GM04504 (cell line): ENCODE results near the gene ZSCAN2.
"Not testable (repeated sequence)": the region's sequence is repeated elsewhere in the genome, so short reads cannot be mapped to it uniquely, and the experiment has no call there.

Source experiments
- DNase-seq: peaks from one replicate; pipeline ENCODE4 v3.0.0-alpha.2; 2012; ENCODE audit warnings: low read depth

ZSCAN2 gene

GRCh38 chr15:84600687-84601554, at the start of gene ZSCAN2:
TSS of gene ZSCAN2 (plus strand) at chr15:84601009. CDS start at chr15:84603928, 2,919 bp downstream.
- DNase-seq = peak; percentile 87

GRCh38 chr15:84551624-84552023, 49.2 kb upstream of the ZSCAN2 start:
- not testable (repeated sequence) for DNase-seq

- DNase-seq = no peak
Observed at GRCh38 chr15:84552896-84553295, 47.9 kb upstream of the ZSCAN2 start.

- DNase-seq = not testable (repeated sequence)
Observed at GRCh38 chr15:84556690-84557089, 44.1 kb upstream of the ZSCAN2 start.

- DNase-seq = not testable (repeated sequence)
Observed at GRCh38 chr15:84568021-84568420, 32.8 kb upstream of the ZSCAN2 start.

GRCh38 chr15:84570164-84570735, 30.6 kb upstream of the ZSCAN2 start:
- no peak for DNase-seq

GRCh38 chr15:84572231-84572630, 28.6 kb upstream of the ZSCAN2 start:
- no peak for DNase-seq

GRCh38 chr15:84575493-84575892, 25.3 kb upstream of the ZSCAN2 start:
- DNase-seq = no peak

- not testable (repeated sequence) for DNase-seq
Observed at GRCh38 chr15:84577891-84578290, 22.9 kb upstream of the ZSCAN2 start.

GRCh38 chr15:84579261-84579721, 21.5 kb upstream of the ZSCAN2 start:
- not testable (repeated sequence) for DNase-seq

GRCh38 chr15:84581676-84582428, 19.0 kb upstream of the ZSCAN2 start:
- not testable (repeated sequence) for DNase-seq

GRCh38 chr15:84582583-84583157, 18.1 kb upstream of the ZSCAN2 start:
- DNase-seq = no peak

- DNase-seq = not testable (repeated sequence)
Observed at GRCh38 chr15:84583921-84584320, 16.9 kb upstream of the ZSCAN2 start.

GRCh38 chr15:84586696-84587095, 14.1 kb upstream of the ZSCAN2 start:
- no peak for DNase-seq

GRCh38 chr15:84588053-84588874, 12.5 kb upstream of the ZSCAN2 start:
- peak; percentile 40 for DNase-seq

GRCh38 chr15:84590406-84590805, 10.4 kb upstream of the ZSCAN2 start:
- no peak for DNase-seq

GRCh38 chr15:84591815-84592214, 9.0 kb upstream of the ZSCAN2 start:
- DNase-seq = no peak

GRCh38 chr15:84594617-84595290, 6.1 kb upstream of the ZSCAN2 start:
- DNase-seq = no peak

GRCh38 chr15:84595660-84596059, 5.1 kb upstream of the ZSCAN2 start:
- DNase-seq = no peak

- DNase-seq = no peak
Observed at GRCh38 chr15:84597296-84597695, 3.5 kb upstream of the ZSCAN2 start.

- no peak for DNase-seq
Observed at GRCh38 chr15:84598250-84598649, 2.6 kb upstream of the ZSCAN2 start.
